HepG2 (cell line): Measurements from ENCODE around the gene MFSD11. TPM values are rescaled to one million over a fixed set of nuclear protein-coding genes. Genes with fewer than 3 reads are reported as not detected.
A peak's percentile ranks its signal among the peaks of the same experiment; 100 is the strongest.

Source experiments
- CBX5 ChIP-seq: sonication (generic); formaldehyde crosslinking; IDR thresholded peaks from 2 replicates; pipeline ENCODE4 v1.4.0; 2020; ENCODE audit warnings: missing genetic modification reagents, borderline replicate concordance
- GABPA ChIP-seq, 2 experiments: IDR thresholded peaks; 2 replicates each; pipeline ENCODE4 v1.6.1; 2011 to 2016; ENCODE audit warnings: low read depth in 2 of 2, low read length in 1 of 2, missing biosample characterization in 1 of 2, missing genetic modification characterization in 1 of 2
- IRF2 ChIP-seq: IDR thresholded peaks from 2 replicates; pipeline ENCODE4 v1.6.1; 2018; ENCODE audit warnings: missing genetic modification reagents, missing compliant biosample characterization
- MED1 ChIP-seq: sonication (generic); formaldehyde crosslinking; IDR thresholded peaks from 2 replicates; pipeline ENCODE4 v1.4.0; 2020; ENCODE audit warnings: missing genetic modification reagents
- TBX2 ChIP-seq: sonication (generic); formaldehyde crosslinking; IDR thresholded peaks from 2 replicates; pipeline ENCODE4 v1.5.0; 2020; ENCODE audit warnings: missing genetic modification reagents, mild to moderate bottlenecking, borderline replicate concordance
- polyA plus RNA-seq, 8 experiments: library from polyadenylated mRNA; depleted of rRNA in 3 of 8; stranded (reverse) in 7 of 8; unstranded in 1 of 8; fragments of >200 nt; fragmentation: Illumina TruSeq in 4 of 8; extraction: Trizol in 4 of 8; gene quantifications; 2 replicates each; pipeline versions ENCODE4 v1.2.1 to v1.2.3, GENCODE V29; 2011 to 2016; ENCODE audit warnings: low read depth in 4 of 8, missing spikeins in 1 of 8, mixed read lengths in 1 of 8; ENCODE audit not compliant: insufficient read depth in 1 of 8
- total RNA-seq, 5 experiments: library from RNA; depleted of rRNA; stranded (reverse); fragments of >200 nt; fragmentation: Illumina TruSeq; extraction: Trizol; gene quantifications; 2 replicates each; pipeline ENCODE4 v1.2.3, GENCODE V29; 2016; ENCODE audit warnings: low read depth in 1 of 5
- TF ChIP-seq, protein P1 (sequence below), 2 experiments: sonication (generic) in 1 of 2; formaldehyde crosslinking in 1 of 2; IDR thresholded peaks; 2 replicates each; pipeline versions ENCODE4 v1.4.0 to v1.6.1; 2018 to 2020; ENCODE audit warnings: missing genetic modification reagents in 2 of 2, borderline replicate concordance in 1 of 2, low read depth in 1 of 2, mild to moderate bottlenecking in 1 of 2, missing biosample characterization in 1 of 2
- TF ChIP-seq, protein P2 (sequence below): sonication (generic); formaldehyde crosslinking; IDR thresholded peaks from 2 replicates; pipeline ENCODE4 v1.4.0; 2020; ENCODE audit warnings: missing genetic modification reagents
- TF ChIP-seq, protein P3 (sequence below): sonication (generic); formaldehyde crosslinking; IDR thresholded peaks from 2 replicates; pipeline ENCODE4 v1.5.0; 2020; ENCODE audit warnings: mild to moderate bottlenecking, missing genetic modification reagents, moderate library complexity
- TF ChIP-seq, protein P4 (sequence below): sonication (generic); formaldehyde crosslinking; IDR thresholded peaks from 2 replicates; pipeline ENCODE4 v1.4.0; 2020; ENCODE audit warnings: mild to moderate bottlenecking, missing genetic modification reagents
- TF ChIP-seq, protein P5 (sequence below): sonication (generic); formaldehyde crosslinking; IDR thresholded peaks from 2 replicates; pipeline ENCODE4 v1.4.0; 2020; ENCODE audit warnings: mild to moderate bottlenecking, missing genetic modification reagents

The MFSD11 gene
- total and polyA plus RNA-seq, 2 of the 13 experiments (the other 11 are each of a cell fraction or from before 2014, with no cell fraction given): 26.1 to 36.3 TPM

DNA sequence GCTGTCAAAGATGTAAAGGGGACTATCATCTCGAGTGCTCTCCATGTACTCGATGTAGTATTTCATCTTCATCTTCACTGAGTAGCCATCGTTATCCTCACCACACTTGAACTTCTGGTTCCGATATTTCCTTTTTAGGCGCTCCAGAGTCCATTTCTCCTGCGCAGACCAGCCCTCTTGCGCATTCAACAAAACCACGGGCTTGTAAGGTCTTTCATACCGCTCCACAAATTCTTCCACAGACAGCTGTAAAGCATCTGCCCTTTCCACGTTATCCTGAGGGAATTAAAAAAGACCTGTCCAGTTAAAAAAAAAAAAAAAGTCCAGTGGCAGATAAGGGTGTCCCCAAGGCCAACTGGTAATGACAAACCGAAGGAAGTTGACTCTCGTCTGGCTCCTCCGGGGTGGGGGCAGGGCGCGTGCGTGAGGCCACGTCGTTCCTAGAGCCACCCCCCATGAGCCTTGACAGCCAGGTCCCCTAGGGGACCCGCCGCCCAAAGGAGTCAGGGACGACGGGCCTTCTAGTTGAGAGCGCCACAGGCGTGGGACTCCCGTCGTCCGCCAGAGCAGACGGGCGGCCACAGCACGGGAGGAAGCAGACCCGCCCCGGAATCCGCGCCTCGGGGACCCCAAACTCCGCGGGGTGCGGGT, 12.2 kb upstream of the MFSD11 start (continued):
- TF ChIP-seq, protein P1, sequence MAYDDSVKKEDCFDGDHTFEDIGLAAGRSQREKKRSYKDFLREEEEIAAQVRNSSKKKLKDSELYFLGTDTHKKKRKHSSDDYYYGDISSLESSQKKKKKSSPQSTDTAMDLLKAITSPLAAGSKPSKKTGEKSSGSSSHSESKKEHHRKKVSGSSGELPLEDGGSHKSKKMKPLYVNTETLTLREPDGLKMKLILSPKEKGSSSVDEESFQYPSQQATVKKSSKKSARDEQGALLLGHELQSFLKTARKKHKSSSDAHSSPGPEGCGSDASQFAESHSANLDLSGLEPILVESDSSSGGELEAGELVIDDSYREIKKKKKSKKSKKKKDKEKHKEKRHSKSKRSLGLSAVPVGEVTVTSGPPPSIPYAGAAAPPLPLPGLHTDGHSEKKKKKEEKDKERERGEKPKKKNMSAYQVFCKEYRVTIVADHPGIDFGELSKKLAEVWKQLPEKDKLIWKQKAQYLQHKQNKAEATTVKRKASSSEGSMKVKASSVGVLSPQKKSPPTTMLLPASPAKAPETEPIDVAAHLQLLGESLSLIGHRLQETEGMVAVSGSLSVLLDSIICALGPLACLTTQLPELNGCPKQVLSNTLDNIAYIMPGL (CRISPR knock-in tag; IDR thresholded peaks at IDR 0.05; ENCODE audit: borderline replicate concordance in 1 of 2, low read depth in 1 of 2): 0 out of 4 replicates have a peak, but pooled peaks of 1 of the 2 experiments have one; percentile 27
- TF ChIP-seq GABPA (IDR thresholded peaks at IDR 0.05; ENCODE audit: low read depth, low read length): 0 out of 2 replicates have a peak, but pooled peaks have one; percentile 15
- peak; percentile 64 for TF ChIP-seq GABPA (CRISPR knock-in tag; IDR thresholded peaks at IDR 0.05; ENCODE audit: low read depth)
- TF ChIP-seq MED1: peak; percentile 81
- TF ChIP-seq, protein P2, sequence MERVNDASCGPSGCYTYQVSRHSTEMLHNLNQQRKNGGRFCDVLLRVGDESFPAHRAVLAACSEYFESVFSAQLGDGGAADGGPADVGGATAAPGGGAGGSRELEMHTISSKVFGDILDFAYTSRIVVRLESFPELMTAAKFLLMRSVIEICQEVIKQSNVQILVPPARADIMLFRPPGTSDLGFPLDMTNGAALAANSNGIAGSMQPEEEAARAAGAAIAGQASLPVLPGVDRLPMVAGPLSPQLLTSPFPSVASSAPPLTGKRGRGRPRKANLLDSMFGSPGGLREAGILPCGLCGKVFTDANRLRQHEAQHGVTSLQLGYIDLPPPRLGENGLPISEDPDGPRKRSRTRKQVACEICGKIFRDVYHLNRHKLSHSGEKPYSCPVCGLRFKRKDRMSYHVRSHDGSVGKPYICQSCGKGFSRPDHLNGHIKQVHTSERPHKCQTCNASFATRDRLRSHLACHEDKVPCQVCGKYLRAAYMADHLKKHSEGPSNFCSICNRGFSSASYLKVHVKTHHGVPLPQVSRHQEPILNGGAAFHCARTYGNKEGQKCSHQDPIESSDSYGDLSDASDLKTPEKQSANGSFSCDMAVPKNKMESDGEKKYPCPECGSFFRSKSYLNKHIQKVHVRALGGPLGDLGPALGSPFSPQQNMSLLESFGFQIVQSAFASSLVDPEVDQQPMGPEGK (CRISPR knock-in tag): peak; percentile 90
- 0 out of 2 replicates have a peak, but pooled peaks have one; percentile 21 for TF ChIP-seq IRF2 (CRISPR knock-in tag)
- TF ChIP-seq TBX2 (CRISPR knock-in tag): 0 out of 2 replicates have a peak, but pooled peaks have one; percentile 80
- TF ChIP-seq, protein P3, sequence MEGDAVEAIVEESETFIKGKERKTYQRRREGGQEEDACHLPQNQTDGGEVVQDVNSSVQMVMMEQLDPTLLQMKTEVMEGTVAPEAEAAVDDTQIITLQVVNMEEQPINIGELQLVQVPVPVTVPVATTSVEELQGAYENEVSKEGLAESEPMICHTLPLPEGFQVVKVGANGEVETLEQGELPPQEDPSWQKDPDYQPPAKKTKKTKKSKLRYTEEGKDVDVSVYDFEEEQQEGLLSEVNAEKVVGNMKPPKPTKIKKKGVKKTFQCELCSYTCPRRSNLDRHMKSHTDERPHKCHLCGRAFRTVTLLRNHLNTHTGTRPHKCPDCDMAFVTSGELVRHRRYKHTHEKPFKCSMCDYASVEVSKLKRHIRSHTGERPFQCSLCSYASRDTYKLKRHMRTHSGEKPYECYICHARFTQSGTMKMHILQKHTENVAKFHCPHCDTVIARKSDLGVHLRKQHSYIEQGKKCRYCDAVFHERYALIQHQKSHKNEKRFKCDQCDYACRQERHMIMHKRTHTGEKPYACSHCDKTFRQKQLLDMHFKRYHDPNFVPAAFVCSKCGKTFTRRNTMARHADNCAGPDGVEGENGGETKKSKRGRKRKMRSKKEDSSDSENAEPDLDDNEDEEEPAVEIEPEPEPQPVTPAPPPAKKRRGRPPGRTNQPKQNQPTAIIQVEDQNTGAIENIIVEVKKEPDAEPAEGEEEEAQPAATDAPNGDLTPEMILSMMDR (CRISPR knock-in tag): no peak
- TF ChIP-seq, protein P4, sequence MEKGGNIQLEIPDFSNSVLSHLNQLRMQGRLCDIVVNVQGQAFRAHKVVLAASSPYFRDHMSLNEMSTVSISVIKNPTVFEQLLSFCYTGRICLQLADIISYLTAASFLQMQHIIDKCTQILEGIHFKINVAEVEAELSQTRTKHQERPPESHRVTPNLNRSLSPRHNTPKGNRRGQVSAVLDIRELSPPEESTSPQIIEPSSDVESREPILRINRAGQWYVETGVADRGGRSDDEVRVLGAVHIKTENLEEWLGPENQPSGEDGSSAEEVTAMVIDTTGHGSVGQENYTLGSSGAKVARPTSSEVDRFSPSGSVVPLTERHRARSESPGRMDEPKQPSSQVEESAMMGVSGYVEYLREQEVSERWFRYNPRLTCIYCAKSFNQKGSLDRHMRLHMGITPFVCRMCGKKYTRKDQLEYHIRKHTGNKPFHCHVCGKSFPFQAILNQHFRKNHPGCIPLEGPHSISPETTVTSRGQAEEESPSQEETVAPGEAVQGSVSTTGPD (CRISPR knock-in tag): 0 out of 2 replicates have a peak, but pooled peaks have one; percentile 24
- 0 out of 2 replicates have a peak, but pooled peaks have one; percentile 9 for TF ChIP-seq CBX5 (CRISPR knock-in tag)
- TF ChIP-seq, protein P5, sequence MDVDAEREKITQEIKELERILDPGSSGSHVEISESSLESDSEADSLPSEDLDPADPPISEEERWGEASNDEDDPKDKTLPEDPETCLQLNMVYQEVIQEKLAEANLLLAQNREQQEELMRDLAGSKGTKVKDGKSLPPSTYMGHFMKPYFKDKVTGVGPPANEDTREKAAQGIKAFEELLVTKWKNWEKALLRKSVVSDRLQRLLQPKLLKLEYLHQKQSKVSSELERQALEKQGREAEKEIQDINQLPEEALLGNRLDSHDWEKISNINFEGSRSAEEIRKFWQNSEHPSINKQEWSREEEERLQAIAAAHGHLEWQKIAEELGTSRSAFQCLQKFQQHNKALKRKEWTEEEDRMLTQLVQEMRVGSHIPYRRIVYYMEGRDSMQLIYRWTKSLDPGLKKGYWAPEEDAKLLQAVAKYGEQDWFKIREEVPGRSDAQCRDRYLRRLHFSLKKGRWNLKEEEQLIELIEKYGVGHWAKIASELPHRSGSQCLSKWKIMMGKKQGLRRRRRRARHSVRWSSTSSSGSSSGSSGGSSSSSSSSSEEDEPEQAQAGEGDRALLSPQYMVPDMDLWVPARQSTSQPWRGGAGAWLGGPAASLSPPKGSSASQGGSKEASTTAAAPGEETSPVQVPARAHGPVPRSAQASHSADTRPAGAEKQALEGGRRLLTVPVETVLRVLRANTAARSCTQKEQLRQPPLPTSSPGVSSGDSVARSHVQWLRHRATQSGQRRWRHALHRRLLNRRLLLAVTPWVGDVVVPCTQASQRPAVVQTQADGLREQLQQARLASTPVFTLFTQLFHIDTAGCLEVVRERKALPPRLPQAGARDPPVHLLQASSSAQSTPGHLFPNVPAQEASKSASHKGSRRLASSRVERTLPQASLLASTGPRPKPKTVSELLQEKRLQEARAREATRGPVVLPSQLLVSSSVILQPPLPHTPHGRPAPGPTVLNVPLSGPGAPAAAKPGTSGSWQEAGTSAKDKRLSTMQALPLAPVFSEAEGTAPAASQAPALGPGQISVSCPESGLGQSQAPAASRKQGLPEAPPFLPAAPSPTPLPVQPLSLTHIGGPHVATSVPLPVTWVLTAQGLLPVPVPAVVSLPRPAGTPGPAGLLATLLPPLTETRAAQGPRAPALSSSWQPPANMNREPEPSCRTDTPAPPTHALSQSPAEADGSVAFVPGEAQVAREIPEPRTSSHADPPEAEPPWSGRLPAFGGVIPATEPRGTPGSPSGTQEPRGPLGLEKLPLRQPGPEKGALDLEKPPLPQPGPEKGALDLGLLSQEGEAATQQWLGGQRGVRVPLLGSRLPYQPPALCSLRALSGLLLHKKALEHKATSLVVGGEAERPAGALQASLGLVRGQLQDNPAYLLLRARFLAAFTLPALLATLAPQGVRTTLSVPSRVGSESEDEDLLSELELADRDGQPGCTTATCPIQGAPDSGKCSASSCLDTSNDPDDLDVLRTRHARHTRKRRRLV (CRISPR knock-in tag): peak; percentile 71; the same call in 1 of the 2 replicates
